ENCODE measurements around the gene PGA5. TPM values are rescaled to one million over a fixed set of nuclear protein-coding genes. Genes with fewer than 3 reads are reported as not detected.

The PGA5 gene
- total RNA-seq, 1 experiment from 2014 or later = not detected

GRCh38 chr11:61277186-61278000 is 36.4 kb downstream of the PGA5 start:
- no peak for DNase-seq
- Histone ChIP-seq H3K27me3 (no peaks in the 10 kb centered on the region), H3K4me3 (no peak overlapping the region), H3K36me3 (0 out of 2 replicates have a peak, but pooled peaks cover 3% of the 10 kb centered on the region), H3K9me3 (no peaks in the 10 kb centered on the region)

- H3K9me3 ChIP-seq = no peaks in the 10 kb centered on the region
- H3K4me3 ChIP-seq = no peak overlapping the region
- no peak for DNase-seq
- H3K27me3 ChIP-seq = no peaks in the 10 kb centered on the region
- 0 out of 2 replicates have a peak, but pooled peaks cover 3% of the 10 kb centered on the region for H3K36me3 ChIP-seq
These were observed 37.1 kb downstream of the PGA5 start for GRCh38 chr11:61278001-61278470.

GRCh38 chr11:61279934-61280659 is 39.1 kb downstream of the PGA5 start:
- Histone ChIP-seq H3K9me3 (no peaks in the 10 kb centered on the region), H3K36me3 (0 out of 2 replicates have a peak, but pooled peaks cover 3% of the 10 kb centered on the region), H3K27me3 (no peaks in the 10 kb centered on the region), H3K4me3 (no peak overlapping the region)
- peak; percentile 39 for DNase-seq

- Histone ChIP-seq H3K9me3 (no peaks in the 10 kb centered on the region), H3K4me3 (no peak overlapping the region)
- no peak for DNase-seq
These were observed 40.1 kb downstream of the PGA5 start for GRCh38 chr11:61280883-61281580.

GRCh38 chr11:61281581-61282250 is 40.7 kb downstream of the PGA5 start:
- no peaks in the 10 kb centered on the region for H3K27me3 ChIP-seq
- DNase-seq = no peak
- no peaks in the 10 kb centered on the region for H3K9me3 ChIP-seq
- no peak overlapping the region for H3K4me3 ChIP-seq
- H3K36me3 ChIP-seq = peaks cover 5% of the 10 kb centered on the region

More at GRCh38 chr11:61280883-61281580, 40.1 kb downstream of the PGA5 start:
- H3K36me3 ChIP-seq = peaks cover 3% of the 10 kb centered on the region
- no peaks in the 10 kb centered on the region for H3K27me3 ChIP-seq

- H3K9me3 ChIP-seq = no peaks in the 10 kb centered on the region
- H3K27me3 ChIP-seq = no peaks in the 10 kb centered on the region
These were observed 42.6 kb downstream of the PGA5 start for GRCh38 chr11:61283613-61284012.

GRCh38 chr11:61287338-61287977 is 46.5 kb downstream of the PGA5 start:
- H3K27me3 ChIP-seq = no peaks in the 10 kb centered on the region
- H3K9me3 ChIP-seq = no peaks in the 10 kb centered on the region
- no peak for DNase-seq
- H3K36me3 ChIP-seq = peaks cover 3% of the 10 kb centered on the region
- H3K4me3 ChIP-seq = no peak overlapping the region

More at GRCh38 chr11:61283613-61284012, 42.6 kb downstream of the PGA5 start:
- Histone ChIP-seq H3K36me3 (peaks cover 5% of the 10 kb centered on the region), H3K4me3 (no peak overlapping the region)
- no peak for DNase-seq

- no peaks in the 10 kb centered on the region for H3K27me3 ChIP-seq
- H3K4me3 ChIP-seq = no peak overlapping the region
- H3K9me3 ChIP-seq = no peaks in the 10 kb centered on the region
- H3K36me3 ChIP-seq = peaks cover 2% of the 10 kb centered on the region
- no peak for DNase-seq
These were observed 50.1 kb downstream of the PGA5 start for GRCh38 chr11:61290905-61291690.

GRCh38 chr11:61292356-61292755 is 51.4 kb downstream of the PGA5 start:
- H3K9me3 ChIP-seq = no peaks in the 10 kb centered on the region
- H3K4me3 ChIP-seq = no peak overlapping the region
- DNase-seq = no peak
- H3K36me3 ChIP-seq = peaks cover 3% of the 10 kb centered on the region; the same call in 1 of the 2 replicates
- H3K27me3 ChIP-seq = no peaks in the 10 kb centered on the region

GRCh38 chr11:61293867-61294716 is 53.1 kb downstream of the PGA5 start:
- peak; percentile 43 for DNase-seq
- no peaks in the 10 kb centered on the region for H3K9me3 ChIP-seq
- H3K27me3 ChIP-seq = no peaks in the 10 kb centered on the region
- H3K36me3 ChIP-seq = peaks cover 7% of the 10 kb centered on the region
- H3K4me3 ChIP-seq = peak overlapping the region; percentile 24

- H3K36me3 ChIP-seq = peaks cover 15% of the 10 kb centered on the region
- no peaks in the 10 kb centered on the region for H3K9me3 ChIP-seq
- H3K4me3 ChIP-seq = peak within 1 kb of the TSS; percentile 24
- DNase-seq = peak; percentile 39
- H3K27me3 ChIP-seq = no peaks in the 10 kb centered on the region
These were observed 54.0 kb downstream of the PGA5 start, which contains the start of gene VWCE for GRCh38 chr11:61294717-61295595. TSS of gene VWCE (minus strand) at chr11:61295316. CDS start at chr11:61295037, 279 bp downstream.

GRCh38 chr11:61295596-61295926 is 54.6 kb downstream of the PGA5 start:
- Histone ChIP-seq H3K36me3 (peaks cover 21% of the 10 kb centered on the region), H3K4me3 (no peak overlapping the region), H3K9me3 (no peaks in the 10 kb centered on the region), H3K27me3 (no peaks in the 10 kb centered on the region)
- DNase-seq = no peak

- H3K27me3 ChIP-seq = no peaks in the 10 kb centered on the region
- no peaks in the 10 kb centered on the region for H3K9me3 ChIP-seq
- H3K4me3 ChIP-seq = no peak overlapping the region
- peaks cover 37% of the 10 kb centered on the region for H3K36me3 ChIP-seq
- DNase-seq = peak; percentile 24
These were observed 56.4 kb downstream of the PGA5 start for GRCh38 chr11:61297341-61297740.

GRCh38 chr11:61297746-61298145 is 56.8 kb downstream of the PGA5 start:
- H3K27me3 ChIP-seq = no peaks in the 10 kb centered on the region
- H3K36me3 ChIP-seq = peaks cover 41% of the 10 kb centered on the region
- H3K4me3 ChIP-seq = no peak overlapping the region
- peak; percentile 89 for DNase-seq
- no peaks in the 10 kb centered on the region for H3K9me3 ChIP-seq

Data from MG63 (cell line).